Gastroesophageal sphincter (tissue), 3 donors: ENCODE results near the gene TMEM178B.

Experiments
- POLR2A ChIP-seq, 2 donors: fragments of 450-650 bp; IDR thresholded peaks; one replicate each; pipeline ENCODE4 v1.6.1; 2017; ENCODE audit warnings: antibody characterized with exemption in 2 of 2, mild to moderate bottlenecking in 2 of 2, moderate library complexity in 1 of 2
- POLR2AphosphoS5 ChIP-seq: sonication (generic); formaldehyde crosslinking; IDR thresholded peaks from one replicate; pipeline ENCODE4 v1.6.1; 2017; ENCODE audit warnings: antibody characterized with exemption
- TF ChIP-seq, protein P1 (sequence below), 4 experiments: fragments of 200-600 bp in 2 of 4; fragments of 450-650 bp in 2 of 4; sonication (generic) in 1 of 4; IDR thresholded peaks; one replicate each; pipeline ENCODE4 v1.5.1; 2017 to 2019; ENCODE audit warnings: antibody characterized with exemption in 4 of 4, mild to moderate bottlenecking in 2 of 4, moderate library complexity in 2 of 4

DNA sequence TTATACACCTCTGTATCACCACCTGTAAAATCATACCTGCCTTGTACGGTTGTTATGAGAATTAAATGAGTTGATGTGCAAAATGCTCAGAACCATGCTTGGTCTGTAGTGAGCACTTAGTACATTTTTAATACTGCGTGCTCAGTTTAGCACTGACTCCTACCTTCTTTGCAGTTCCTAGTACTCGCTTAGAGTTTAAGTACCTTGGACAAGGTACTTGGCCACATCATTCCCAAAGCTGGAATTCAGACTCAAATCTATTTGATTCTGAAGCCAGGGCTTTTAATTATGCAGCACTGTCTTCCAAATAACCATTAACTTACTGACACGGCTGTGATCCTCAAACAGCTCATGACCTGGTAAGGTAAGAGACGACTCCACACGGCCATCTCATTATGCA lies 377.4 kb downstream of the TMEM178B start:
- no peak for TF ChIP-seq POLR2A (IDR thresholded peaks at IDR 0.05)
- TF ChIP-seq, protein P1, sequence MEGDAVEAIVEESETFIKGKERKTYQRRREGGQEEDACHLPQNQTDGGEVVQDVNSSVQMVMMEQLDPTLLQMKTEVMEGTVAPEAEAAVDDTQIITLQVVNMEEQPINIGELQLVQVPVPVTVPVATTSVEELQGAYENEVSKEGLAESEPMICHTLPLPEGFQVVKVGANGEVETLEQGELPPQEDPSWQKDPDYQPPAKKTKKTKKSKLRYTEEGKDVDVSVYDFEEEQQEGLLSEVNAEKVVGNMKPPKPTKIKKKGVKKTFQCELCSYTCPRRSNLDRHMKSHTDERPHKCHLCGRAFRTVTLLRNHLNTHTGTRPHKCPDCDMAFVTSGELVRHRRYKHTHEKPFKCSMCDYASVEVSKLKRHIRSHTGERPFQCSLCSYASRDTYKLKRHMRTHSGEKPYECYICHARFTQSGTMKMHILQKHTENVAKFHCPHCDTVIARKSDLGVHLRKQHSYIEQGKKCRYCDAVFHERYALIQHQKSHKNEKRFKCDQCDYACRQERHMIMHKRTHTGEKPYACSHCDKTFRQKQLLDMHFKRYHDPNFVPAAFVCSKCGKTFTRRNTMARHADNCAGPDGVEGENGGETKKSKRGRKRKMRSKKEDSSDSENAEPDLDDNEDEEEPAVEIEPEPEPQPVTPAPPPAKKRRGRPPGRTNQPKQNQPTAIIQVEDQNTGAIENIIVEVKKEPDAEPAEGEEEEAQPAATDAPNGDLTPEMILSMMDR (IDR thresholded peaks at IDR 0.05) = no peak
- no peak for TF ChIP-seq POLR2AphosphoS5
